ENCODE measurements around the gene KLHL35. TPM values are rescaled to one million over a fixed set of nuclear protein-coding genes. Genes with fewer than 3 reads are reported as not detected.

KLHL35 gene
- total RNA-seq, 1 experiment from 2014 or later, result 0.83 TPM

GRCh38 chr11:75472081-75472732, 39.2 kb upstream of the KLHL35 start:
- Histone ChIP-seq H3K14ac (ENCODE audit: insufficient read depth, low read length) (no peak overlapping the region), H2BK5ac (ENCODE audit: insufficient read length, low read length) (no peak overlapping the region), H3K27ac (ENCODE audit: insufficient read length, low read depth, low read length) (no peak overlapping the region), H3K9ac (ENCODE audit: extremely low read depth, insufficient read length, low read length) (no peak overlapping the region), H4K8ac (replicated peaks; ENCODE audit: insufficient read length, low read depth, low read length) (no peak overlapping the region), H2BK120ac (ENCODE audit: low read depth, low read length, poor library complexity, severe bottlenecking) (no peak overlapping the region), H2BK12ac (ENCODE audit: insufficient read length, low read depth, low read length) (no peak overlapping the region), H4K20me1 (ENCODE audit: control insufficient read depth, insufficient read depth, insufficient read length) (no peaks in the 10 kb centered on the region), H4K91ac (ENCODE audit: insufficient read length, low read depth, low read length) (no peak overlapping the region), H3K4me2 (ENCODE audit: insufficient read depth, insufficient read length, low read length) (no peak overlapping the region), H2AFZ (ENCODE audit: low read length) (no peak overlapping the region), H3K9me3 (ENCODE audit: control insufficient read depth, low read depth, low read length) (no peaks in the 10 kb centered on the region), H3K56ac (ENCODE audit: insufficient read length, low read depth, low read length) (no peak overlapping the region), H3K23me2 (ENCODE audit: insufficient read length, low read depth, low read length, poor library complexity, severe bottlenecking) (no peaks in the 10 kb centered on the region), H3K4me1 (ENCODE audit: insufficient read depth, low read length) (no peaks in the 10 kb centered on the region), H3K23ac (ENCODE audit: insufficient read length, low read depth, low read length) (no peak overlapping the region), H3T11ph (ENCODE audit: low read length) (no peak overlapping the region), H3K79me2 (ENCODE audit: insufficient read depth, low read length) (no peaks in the 10 kb centered on the region), H2BK15ac (ENCODE audit: low read depth, low read length) (no peak overlapping the region), H3K79me1 (ENCODE audit: insufficient read depth, low read depth, low read length, poor library complexity, severe bottlenecking) (no peaks in the 10 kb centered on the region), H3K18ac (ENCODE audit: insufficient read length, low read depth, low read length) (no peak overlapping the region), H2AK5ac (ENCODE audit: insufficient read length, low read length) (no peak overlapping the region), H3K4ac (ENCODE audit: low read depth, low read length) (no peak overlapping the region), H3K27me3 (ENCODE audit: insufficient read depth, low read length) (no peaks in the 10 kb centered on the region), H2BK20ac (ENCODE audit: low read depth, low read length, poor library complexity, severe bottlenecking) (no peak overlapping the region), H4K5ac (ENCODE audit: insufficient read length, low read depth, low read length) (no peak overlapping the region)
- Mint-ChIP-seq H3K27ac (0 out of 7 replicates have a peak overlapping the region, but pooled peaks of 1 of the 3 experiments have one; percentile 2), H3K4me3 (no peak overlapping the region), H3K9me3 (no peaks in the 10 kb centered on the region; a peak in 1 of 5 replicates), H3K27me3 (ENCODE audit: low read depth) (no peaks in the 10 kb centered on the region; the same call in 1 of the 2 replicates), H3K4me1 (peaks cover 28 to 50% of the 10 kb centered on the region in 2 experiments), H3K36me3 (ENCODE audit: insufficient read depth in 1 of 3, low read depth in 3 of 3) (no peaks in the 10 kb centered on the region)
- no peak for DNase-seq
- TF ChIP-seq CTCF (conservative IDR thresholded peaks at IDR 0.05), result no peak
- no CpG with 5 or more reads among the region's 5 CpGs for WGBS (ENCODE audit: extremely low coverage, insufficient read length, low lambda C conversion rate)
